ENCODE data around the gene ARIH1.
"Not testable (repeated sequence)": the region's sequence is repeated elsewhere in the genome, so short reads cannot be mapped to it uniquely, and the experiment has no call there.

The ARIH1 gene

DNA sequence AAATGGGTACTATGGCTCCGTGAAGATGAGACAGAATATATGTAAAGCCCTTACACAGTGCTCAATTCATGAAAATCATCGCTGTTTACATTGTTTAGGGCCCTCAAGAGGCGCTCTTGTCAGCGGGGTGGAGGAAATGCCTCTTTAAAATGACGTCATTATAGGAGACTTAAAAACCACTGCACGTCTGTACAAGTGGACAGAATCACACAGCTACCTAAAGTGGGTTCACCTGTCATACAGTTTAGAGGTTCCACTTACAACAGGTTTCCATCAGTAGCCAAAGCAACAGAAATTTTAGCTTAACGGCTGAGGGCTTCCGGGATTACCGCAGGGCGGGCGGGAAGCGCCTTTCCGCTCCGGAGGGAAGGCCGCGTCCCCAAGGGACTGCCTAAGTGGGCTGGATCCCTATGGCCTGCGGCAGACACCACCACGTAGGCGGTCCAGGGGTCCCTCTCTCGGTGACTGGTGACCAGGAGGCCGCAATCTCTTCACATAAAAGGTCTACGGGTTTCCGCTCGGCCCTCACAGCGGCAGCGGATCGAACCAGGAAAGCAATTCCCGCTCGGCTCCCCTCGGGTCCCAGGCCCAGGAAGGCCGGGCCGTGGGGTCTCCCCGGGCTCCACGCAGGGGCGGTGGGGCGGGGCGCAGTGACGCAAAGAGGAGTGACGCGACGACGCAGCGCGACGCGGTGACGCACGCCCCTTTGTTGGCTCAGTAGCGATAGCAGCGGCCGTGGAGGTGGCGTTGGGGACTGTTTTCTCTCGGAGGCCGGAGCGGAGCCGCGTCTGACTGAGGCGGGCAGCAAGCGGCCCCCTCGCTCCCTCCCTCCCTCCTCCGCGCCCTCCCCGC is at the start of gene ARIH1:
Gene ARIH1, plus strand, starts transcription at position 717 of the 852 bp plus-strand sequence. CDS start 310 bp downstream, outside the sequence.
- DNase-seq = peak; percentile 86 to 95

DNA sequence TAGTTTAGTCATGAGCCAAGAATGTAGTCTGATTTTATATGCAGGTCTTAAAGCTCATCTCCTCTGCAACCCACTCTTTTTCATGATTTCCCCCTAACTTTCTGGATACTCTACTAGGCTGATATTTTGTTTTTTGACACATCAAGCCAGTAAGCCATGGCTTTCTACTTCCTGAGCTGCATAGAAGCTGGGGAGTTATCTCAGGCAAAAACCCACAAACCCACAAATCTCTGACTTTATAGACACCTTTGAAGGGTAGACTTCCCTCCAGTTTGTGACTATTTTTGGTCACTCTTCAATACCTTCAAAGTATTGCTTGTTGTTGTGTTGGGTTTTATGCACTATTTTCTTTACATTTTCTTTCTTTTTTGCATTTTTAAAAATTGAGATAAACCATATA is 47.4 kb upstream of the ARIH1 start:
- DNase-seq = no peak

- DNase-seq = no peak
Observed at GRCh38 chr15:72437650-72438316, 36.3 kb upstream of the ARIH1 start.

GRCh38 chr15:72442848-72443247 is 31.3 kb upstream of the ARIH1 start:
- DNase-seq = not testable (repeated sequence)

GRCh38 chr15:72445426-72445825 is 28.7 kb upstream of the ARIH1 start:
- DNase-seq = no peak

DNA sequence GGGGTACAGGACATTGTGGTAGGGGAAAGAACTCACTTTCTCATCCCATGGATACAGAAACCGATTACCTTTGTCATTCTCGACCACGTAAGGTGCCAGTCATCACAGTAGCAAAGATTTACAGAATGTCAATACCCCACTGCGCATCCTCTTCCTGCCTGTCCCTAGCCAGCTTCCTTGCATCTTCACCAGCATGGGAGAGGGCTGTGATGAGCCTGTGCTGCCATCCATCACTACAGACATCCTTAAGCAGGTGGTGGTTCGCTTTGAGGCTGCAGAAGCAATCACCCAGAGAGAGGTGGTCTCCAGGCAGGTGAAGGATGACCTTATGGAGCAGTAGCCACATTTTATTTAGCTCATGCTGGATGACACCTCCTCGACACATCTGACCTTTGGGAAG is 23.3 kb upstream of the ARIH1 start:
- no peak for DNase-seq

DNA sequence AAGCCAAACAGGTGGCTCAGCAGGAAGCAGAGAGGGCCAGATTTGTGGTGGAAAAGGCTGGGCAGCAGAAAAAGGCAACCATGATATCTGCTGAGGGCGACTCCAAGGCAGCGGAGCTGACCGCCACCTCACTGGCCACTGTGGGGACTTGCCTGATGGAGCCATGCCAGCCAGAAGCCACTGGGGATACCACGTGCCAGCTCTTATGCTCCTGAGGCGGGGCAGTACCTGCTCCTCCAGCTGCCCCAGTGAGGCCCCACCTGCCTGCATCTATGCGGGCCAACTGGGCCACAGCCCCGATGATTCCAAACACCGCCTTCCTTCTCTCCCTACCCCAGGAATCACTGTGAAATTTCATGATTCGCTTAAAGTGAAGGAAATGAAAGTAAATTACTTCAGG is 22.9 kb upstream of the ARIH1 start:
- DNase-seq = no peak

GRCh38 chr15:72456684-72457083 is 17.4 kb upstream of the ARIH1 start:
- no peak for DNase-seq

DNA sequence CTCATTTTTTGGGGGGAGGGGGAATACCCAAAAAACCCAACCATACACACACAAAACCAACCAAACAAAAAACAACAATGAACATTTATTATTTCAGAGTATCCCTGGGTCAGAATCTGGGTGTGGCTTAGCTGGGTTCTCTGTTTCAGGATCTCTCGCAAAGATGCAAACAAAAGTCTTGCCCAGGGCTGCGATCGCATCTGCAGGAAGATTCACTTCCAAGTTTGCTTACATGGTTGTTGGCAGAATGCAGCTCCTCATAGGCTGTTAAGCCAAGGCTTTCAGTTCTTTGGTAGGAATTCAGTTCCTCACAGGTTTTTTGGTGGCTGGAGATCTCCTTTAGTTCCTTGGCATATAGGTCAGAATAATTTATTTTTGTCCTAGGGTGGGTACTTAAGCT is 13.7 kb upstream of the ARIH1 start:
- no peak for DNase-seq

GRCh38 chr15:72463702-72464101 is 10.4 kb upstream of the ARIH1 start:
- no peak for DNase-seq

GRCh38 chr15:72464251-72464650 is 9.9 kb upstream of the ARIH1 start:
- peak in 1 of 2 donors; percentile 16 for DNase-seq

DNA sequence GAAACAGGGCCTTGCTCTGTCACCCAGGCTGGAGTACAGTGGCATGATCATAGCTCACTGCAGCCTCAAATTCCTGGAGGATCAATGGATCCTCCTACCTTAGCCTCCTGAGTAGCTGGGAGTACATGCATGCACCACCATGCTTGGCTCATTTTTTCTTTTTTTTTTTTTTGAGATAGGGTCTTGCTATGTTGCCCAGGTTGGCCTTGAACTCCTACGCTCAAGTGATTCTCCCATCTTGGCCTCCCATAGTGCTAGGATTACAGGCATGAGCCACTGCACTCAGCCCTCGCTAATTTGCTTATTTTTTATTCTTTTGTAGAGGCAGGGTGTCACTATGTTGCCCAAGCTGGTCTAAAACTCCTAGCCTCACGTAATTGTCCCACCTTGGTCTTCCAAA is 6.0 kb upstream of the ARIH1 start:
- DNase-seq = no peak

DNA sequence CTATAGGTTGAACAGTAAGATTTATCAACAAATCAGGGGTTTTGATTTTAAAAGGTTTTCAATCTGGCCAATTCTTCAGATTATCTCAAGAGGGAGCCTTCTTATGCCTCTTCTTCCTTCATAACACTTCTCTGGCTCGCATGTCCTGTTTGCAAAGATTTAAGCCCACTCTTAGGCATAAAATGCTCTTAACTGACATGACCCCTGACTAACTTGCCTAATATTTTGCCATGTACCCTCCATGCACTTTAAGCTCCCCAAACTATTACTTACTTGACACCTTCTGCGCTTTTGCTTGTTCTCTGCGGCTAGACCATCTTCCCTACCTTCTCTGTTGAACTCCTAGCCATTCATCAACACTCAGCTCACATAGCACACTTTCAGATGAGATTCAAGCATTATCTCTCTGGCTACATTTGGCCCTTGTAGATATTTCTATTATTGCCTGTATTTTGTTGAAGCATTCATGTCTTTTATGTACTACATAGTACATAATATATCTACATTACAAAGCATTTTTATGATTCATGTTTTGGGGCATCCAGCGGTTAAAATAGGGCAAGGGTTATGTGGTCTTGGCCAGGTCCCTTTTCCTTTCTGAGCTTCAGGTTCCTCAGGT is 1.0 kb upstream of the ARIH1 start:
- DNase-seq = no peak

- peak in 1 of 2 donors; percentile 9 for DNase-seq
Observed at GRCh38 chr15:72474466-72474911, 359 bp downstream of the ARIH1 start.

DNA sequence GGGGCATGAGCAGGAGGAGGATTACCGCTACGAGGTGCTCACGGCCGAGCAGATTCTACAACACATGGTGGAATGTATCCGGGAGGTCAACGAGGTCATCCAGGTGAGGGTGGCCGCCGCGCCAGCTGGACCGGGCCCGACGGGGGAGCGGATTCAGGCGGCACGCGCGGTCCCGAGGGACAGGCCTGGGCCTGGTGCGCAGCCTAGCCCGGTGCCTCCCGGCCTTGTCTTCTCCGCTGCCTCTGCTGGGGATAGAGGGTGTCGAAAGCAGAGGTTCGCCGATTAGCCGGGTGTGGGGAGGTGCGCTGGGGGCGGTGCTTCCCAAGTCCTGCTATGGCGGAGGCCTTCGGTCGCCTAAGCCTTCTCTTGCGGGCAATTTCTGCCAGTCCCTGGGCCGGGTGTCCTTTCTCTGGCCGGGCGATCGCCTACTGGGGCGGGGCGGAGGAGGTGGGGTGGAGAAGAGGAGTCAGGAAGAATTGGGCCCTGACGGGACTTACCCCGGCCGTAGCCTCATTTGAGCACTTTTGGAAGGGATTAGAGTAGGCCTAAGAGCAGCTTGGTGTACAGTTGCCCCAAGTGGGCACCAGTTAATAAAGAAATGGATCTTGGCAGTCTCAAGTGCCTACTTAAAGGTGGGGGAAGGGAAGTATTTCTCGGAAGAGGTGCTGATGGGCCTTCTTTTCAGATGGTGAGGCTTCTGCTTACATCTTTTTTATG is 940 bp downstream of the ARIH1 start:
- peak; percentile 61 to 63 for DNase-seq

GRCh38 chr15:72475674-72476073 is 1.5 kb downstream of the ARIH1 start:
- no peak for DNase-seq

DNA sequence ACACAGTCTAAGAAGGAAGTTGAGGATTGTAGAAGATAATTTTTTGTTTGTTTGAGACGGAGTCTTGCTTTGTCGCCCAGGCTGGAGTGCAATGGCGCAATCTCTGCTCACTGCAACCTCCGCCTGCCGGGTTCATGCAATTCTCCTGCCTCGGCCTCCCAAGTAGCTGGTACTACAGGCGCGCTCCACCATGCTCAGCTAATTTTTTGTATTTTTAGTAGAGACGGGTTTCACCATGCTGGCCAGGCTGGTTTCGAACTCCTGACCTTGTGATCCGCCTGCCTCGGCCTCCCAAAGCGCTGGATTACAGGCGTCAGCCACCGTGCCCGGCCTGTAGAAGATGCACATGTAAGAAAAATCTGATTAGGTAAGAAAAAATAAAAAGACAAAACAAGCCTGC is 2.2 kb downstream of the ARIH1 start:
- DNase-seq = not testable (repeated sequence)

GRCh38 chr15:72481015-72481659 is 7.0 kb downstream of the ARIH1 start:
- no peak for DNase-seq

- DNase-seq = no peak
Observed at GRCh38 chr15:72482275-72482674, 8.1 kb downstream of the ARIH1 start.

DNA sequence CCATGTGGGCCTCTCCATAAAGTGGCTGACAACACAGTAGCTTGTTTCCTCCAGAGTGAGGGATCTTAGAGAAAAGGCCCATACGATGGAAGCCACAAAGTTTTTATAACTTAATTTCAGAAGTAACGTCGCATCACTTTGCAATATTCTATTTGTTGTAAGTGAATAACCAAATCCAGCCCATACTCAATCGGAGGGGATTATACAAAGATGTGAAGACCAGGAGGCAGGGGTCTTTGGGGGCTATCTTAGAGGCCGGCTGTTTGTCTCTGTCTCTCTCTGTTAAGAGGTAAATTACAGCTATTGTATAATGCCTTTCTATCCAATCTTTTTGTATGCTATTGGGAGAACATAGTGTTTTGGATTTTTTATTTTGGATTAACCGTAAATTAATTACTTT is 9.1 kb downstream of the ARIH1 start:
- DNase-seq = no peak

DNA sequence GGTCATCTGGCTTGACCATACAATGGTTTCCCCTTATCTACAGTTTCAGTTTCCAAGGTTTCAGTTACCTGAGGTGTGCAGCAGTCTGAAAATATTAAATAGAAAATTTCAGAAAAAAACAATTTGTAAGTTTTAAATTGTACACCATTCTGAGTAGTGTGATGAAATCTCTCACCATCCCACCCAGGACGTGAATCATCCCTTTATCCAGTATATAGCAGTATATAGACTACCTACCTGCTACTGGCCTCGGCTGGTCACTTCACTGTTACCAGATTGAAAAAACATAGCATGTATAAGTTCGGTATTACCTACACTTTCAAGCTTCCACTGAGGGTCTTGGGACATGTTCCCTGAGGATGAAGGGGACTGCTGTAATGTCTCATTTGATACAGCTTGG is 12.0 kb downstream of the ARIH1 start:
- DNase-seq = no peak

DNA sequence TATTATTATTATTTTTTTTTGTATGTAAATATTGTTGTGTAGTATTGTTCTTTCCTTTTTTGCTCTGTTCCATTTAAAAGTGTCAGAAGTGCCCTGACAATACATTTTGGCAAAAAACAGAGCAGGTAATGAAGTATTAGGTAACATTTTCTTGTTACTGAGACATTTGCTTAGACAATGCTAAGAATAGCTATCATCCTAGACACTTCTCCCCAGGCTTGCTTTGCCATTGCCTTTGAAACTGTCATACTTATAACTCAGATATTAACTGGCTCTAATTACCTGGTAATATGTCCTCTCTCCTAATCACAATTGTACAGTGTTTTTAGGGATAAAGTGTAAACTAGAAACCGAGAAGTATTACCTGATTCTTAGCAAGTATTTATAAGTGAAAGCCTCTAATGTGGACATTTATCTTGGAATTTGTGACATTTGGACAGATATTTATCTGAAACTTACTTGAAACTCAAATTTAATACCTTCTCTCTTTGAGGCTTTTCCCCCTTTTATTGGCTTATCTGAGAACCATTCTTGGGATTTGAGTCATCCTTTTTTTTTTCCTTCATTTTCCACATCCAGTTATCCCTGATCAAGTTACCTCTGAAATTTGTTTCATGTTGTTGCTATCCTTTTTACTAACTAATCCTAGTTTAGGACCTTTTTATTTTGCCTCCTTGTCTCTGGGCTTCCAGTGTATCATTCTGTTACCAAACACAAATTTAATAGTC is 13.1 kb downstream of the ARIH1 start:
- no peak for DNase-seq
